Frontal cortex (tissue), 4 donors: ENCODE results near the gene TMEM52. TPM values are rescaled to one million over a fixed set of nuclear protein-coding genes. Genes with fewer than 3 reads are reported as not detected.
"Not testable (repeated sequence)": the region's sequence is repeated elsewhere in the genome, so short reads cannot be mapped to it uniquely, and the experiment has no call there.

ENCODE experiments used
- DNase-seq, 2 donors: peaks; one replicate each; pipeline ENCODE4 v3.0.0; 2012; ENCODE audit warnings: low spot score in 2 of 2
- FAIRE-seq: peaks from 2 replicates; lab custom pipeline; 2012; peaks lifted over from hg19 to GRCh38; lab: Jason Lieb, UNC
- total RNA-seq: library from RNA; depleted of rRNA; stranded (reverse); fragments of >200 nt; gene quantifications from one replicate; pipeline ENCODE4 v1.2.3, GENCODE V29; 2014
- donor health status: control.
- donor health status: control.
- donor health status: control.

Gene TMEM52
- total RNA-seq, 1 donor from 2014 or later: 1.6 TPM

DNA sequence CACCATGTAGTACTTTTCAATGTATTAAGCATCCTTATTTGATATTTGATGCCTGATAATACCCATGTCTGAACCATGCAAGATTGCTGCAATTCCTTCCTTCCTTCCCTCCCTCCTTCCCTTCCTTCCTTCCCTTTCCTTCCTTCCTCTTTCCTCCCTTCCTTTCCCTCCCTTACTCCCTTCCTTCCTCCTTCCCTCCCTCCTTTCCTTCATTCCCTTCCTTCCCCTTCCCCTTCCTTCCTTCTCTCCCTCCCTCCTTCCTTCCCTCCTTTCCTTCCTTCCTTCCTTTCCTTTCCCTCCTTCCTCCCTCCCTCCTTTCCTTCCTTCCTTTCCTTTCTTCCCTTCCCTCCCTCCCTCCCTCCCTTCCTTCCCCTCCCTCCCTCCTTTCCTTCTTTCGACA is 29.7 kb upstream of the TMEM52 start:
- FAIRE-seq: no peak
- no peak for DNase-seq

GRCh38 chr1:1947493-1947892 is 28.4 kb upstream of the TMEM52 start:
- no peak for DNase-seq
- no peak for FAIRE-seq

DNA sequence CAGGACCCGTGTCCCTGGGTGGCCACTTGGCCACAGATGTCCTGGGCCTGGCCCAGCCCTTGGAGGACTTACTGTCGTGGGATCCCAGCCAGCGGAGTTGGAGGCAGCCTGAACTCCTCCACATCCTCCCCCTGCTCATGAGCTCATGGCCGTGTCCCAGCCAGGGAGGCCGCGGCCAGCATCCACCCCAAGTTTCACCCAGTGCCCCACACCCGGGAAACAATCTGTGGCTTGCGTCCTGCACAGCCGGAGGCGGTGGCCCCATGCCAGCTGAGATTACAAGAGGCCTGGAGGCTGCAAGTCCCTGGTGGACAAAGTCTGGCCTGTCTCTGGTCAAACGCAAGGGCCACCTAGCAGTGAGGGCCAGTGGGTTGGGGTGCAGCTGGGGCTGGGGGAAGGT is 27.5 kb upstream of the TMEM52 start:
- DNase-seq: no peak
- FAIRE-seq: no peak

DNA sequence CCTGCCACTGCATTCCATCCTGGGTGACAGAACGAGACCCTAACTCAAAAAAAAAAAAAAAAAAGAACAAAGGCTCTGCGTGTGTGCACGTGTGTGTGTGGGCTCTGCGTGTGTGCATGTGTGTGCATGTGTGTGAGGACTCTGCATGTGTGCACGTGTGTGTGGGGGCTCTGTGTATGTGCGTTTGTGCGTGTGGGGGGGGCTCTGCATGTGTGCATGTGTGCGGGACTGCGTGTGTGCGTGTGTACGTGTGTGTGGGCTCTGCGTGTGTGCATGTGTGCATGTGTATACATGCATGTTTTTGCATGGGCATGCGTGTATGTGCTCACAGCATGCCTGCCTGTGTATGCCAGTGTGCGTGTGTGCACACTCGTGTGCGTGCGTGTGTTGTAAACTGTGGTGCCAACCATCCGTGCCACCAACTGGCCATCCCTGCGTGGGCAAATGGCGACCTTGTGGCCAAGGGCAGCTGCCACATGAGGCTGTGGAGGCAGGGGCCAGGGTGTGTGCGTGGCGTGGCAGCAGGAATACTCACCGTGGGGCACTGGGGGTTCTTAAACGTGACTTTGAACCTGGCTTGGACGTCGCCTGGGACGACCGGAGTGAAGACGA is 26.8 kb upstream of the TMEM52 start:
- DNase-seq (no peak), FAIRE-seq (no peak)

DNA sequence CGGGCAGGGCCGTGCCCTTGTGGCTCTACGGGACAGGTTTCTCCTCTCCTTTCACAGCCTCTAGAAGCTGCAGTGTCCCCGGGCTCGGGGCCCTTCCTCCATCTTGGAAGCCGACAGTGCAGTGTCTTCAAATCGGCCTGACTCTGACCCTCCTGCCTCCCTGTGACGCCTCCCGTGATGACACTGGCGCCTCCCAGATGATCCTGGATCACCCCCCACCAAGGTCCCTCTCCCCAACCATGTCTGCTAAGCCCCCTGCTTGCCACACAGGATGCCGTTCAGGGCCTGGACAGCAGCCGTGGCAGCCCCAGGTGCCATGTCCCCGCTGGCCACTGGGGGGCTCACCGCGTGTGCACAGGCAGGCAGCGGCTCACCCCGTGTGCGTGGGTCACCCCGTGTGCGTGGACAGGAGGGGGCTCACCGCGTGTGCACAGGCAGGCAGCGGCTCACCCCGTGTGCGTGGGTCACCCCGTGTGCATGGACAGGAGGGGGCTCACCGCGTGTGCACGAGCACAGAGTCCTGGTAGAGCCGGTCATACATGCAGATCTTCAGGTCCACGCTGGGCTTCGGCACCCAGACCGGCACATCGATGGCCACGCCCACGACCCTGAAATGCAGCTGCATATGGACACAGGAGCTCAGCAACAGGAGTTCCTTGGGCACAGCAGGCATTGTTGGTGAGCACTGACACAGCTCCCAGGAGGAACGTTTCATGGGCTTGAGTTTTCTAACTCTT is 24.9 kb upstream of the TMEM52 start:
- no peak for FAIRE-seq
- DNase-seq: peak; percentile 63 to 79

GRCh38 chr1:1942753-1943656 is 23.9 kb upstream of the TMEM52 start:
- no peak for FAIRE-seq
- no peak for DNase-seq

DNA sequence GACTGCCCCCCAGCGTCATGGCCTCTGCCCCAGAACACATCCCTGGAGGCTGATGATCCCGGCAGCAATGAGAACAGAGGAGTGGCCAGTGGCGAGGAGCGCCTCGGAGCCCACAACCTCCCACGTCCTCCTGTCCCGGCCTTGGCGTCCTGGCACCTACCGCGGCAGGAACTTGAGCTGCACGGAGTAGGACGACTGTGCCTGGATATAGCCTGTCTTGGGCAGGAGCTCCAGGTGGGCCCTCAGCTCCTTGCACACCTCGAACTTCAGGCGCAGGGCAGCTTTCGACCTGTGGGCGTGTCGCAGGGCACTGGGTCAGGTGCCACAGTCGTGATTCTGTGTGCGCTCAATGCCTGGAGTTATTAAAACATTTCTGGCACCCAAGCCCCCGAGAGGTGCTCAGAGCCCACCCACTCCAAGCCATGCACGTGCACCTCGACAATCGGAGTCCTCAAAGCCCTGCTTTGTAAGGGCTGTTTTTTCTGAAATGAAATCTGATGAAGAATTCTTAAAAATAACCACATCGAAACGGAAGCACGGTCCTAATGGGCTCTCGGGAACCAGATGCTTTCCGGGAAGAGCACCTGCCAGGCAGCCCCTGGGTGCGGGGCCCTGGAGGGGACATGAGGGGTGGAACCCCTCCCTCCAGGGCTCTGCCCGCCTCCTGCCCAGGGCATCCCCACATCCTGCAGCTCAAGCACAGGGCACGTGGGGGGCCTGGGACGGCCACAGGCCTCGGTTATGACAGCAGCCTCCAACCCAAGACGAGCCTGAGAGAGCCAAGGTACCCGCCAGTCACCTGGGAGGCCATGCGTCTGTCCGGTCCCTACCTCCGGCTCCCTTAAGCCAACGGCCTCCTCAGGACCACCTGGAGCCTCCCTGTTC is 23.0 kb upstream of the TMEM52 start:
- no peak for DNase-seq
- no peak for FAIRE-seq

GRCh38 chr1:1941211-1941841 is 22.2 kb upstream of the TMEM52 start:
- DNase-seq (no peak), FAIRE-seq (no peak)

- no peak for DNase-seq
- no peak for FAIRE-seq
Observed at GRCh38 chr1:1940123-1940425, 21.0 kb upstream of the TMEM52 start.

- no peak for DNase-seq
- FAIRE-seq: no peak
Observed at GRCh38 chr1:1939296-1940122, 20.4 kb upstream of the TMEM52 start.

DNA sequence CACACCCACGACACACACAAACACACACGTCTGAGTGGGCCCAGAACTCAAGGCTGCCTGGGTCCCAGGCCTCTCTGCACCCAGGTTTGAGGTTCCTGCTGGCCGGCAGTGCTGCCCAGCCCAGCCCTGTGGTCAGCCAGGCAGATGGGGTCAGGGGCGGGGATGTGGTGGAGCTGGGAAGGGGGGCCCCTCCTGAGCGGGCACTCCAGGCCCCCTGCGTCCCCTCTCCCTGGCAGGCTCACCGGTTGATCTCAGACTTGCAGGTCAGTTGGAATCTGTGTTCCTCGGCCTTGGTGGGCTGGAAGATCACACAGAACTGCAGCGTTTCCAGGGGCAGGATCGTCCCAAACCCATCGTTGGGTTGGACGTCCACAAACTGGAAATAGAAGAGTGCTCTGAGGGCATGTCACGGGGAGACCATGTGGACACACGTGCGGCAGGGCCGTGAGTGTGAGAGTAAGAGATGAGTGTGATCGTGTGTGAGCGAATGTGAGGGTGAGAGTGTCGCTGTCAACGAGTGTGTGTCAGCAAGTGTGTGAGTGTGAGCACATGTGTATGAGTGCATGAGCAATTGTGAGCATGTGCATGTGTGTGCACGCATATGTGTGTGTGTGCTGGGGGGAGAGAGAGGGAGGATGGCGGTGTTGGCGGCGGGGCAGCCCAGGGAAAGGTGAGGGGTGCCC is 19.7 kb upstream of the TMEM52 start:
- DNase-seq: no peak

GRCh38 chr1:1938276-1938573 is 19.1 kb upstream of the TMEM52 start:
- no peak for FAIRE-seq
- DNase-seq: no peak

More for the DNA sequence above, 19.7 kb upstream of the TMEM52 start:
- FAIRE-seq: no peak

- DNase-seq (no peak), FAIRE-seq (no peak)
Observed at GRCh38 chr1:1937549-1938275, 18.6 kb upstream of the TMEM52 start.

DNA sequence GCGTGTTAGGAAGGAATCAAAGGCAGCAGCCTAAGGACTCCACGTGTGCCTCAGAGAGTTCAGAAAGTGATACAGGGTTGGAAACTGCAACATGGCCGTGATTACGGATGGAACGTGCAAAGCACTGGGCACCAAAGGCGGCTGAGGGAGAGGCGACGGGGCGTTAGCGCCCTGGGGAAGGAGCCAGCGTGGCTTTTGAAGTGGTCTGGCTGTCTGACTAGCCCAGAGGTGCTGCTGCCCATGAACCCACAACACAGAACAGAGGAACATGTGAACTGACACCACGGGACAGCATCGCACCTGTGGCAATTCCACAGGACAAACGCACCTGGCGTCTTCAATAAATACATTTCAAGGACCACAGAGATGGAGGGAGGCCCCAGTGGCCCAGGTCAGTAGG is 18.0 kb upstream of the TMEM52 start:
- FAIRE-seq (no peak), DNase-seq (no peak)

- not testable (repeated sequence) for FAIRE-seq, DNase-seq
Observed at GRCh38 chr1:1934848-1935247, 15.8 kb upstream of the TMEM52 start.

- no peak for DNase-seq
- no peak for FAIRE-seq
Observed at GRCh38 chr1:1929639-1930545, 10.8 kb upstream of the TMEM52 start.
